ENCODE measurements around the gene KRT3. TPM values are rescaled to one million over a fixed set of nuclear protein-coding genes. Genes with fewer than 3 reads are reported as not detected.

KRT3 gene
- total RNA-seq, 1 donor from 2014 or later = not detected

- Mint-ChIP-seq H3K36me3 (ENCODE audit: low read depth, unreplicated experiment) (no peaks in the 10 kb centered on the region), H3K9me3 (ENCODE audit: unreplicated experiment) (no peaks in the 10 kb centered on the region), H3K27ac (ENCODE audit: unreplicated experiment) (no peak overlapping the region), H3K4me1 (ENCODE audit: unreplicated experiment) (no peaks in the 10 kb centered on the region), H3K4me3 (ENCODE audit: unreplicated experiment) (no peak overlapping the region), H3K27me3 (ENCODE audit: unreplicated experiment) (peaks cover 5% of the 10 kb centered on the region)
- no peak for DNase-seq (ENCODE audit: low spot score)
- TF ChIP-seq CTCF (IDR thresholded peaks at IDR 0.05; ENCODE audit: unreplicated experiment) = no peak
Measured at GRCh38 chr12:52811191-52812072, 15.5 kb upstream of the KRT3 start.

DNA sequence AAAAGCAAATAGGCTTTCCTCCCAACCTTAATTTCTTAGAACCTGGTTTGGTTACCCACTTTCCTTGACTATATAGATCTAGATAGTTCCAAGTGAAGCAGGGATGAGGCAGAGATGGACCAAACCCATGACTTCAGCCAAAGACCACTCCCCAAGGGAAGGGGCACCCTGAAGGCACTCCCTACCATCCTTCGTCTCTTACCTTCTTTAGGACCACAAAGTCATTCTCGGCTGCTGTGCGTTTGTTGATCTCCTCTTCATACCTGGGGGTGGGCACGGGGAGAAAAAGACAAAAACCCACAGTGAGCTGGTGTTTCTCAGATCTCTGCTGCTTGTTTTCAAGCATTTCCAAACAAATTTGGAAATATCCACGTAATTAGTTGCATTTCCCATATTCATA is 14.6 kb upstream of the KRT3 start:
- no peaks in the 10 kb centered on the region for H3K36me3 Mint-ChIP-seq (ENCODE audit: low read depth, unreplicated experiment)
- no peak for TF ChIP-seq CTCF (IDR thresholded peaks at IDR 0.05; ENCODE audit: unreplicated experiment)
- H3K4me3 Mint-ChIP-seq (ENCODE audit: unreplicated experiment) = no peak overlapping the region
- H3K27ac Mint-ChIP-seq (ENCODE audit: unreplicated experiment) = no peak overlapping the region
- H3K9me3 Mint-ChIP-seq (ENCODE audit: unreplicated experiment) = no peaks in the 10 kb centered on the region
- no peak for DNase-seq (ENCODE audit: low spot score)
- H3K27me3 Mint-ChIP-seq (ENCODE audit: unreplicated experiment) = peaks cover 5% of the 10 kb centered on the region
- H3K4me1 Mint-ChIP-seq (ENCODE audit: unreplicated experiment) = no peaks in the 10 kb centered on the region

DNA sequence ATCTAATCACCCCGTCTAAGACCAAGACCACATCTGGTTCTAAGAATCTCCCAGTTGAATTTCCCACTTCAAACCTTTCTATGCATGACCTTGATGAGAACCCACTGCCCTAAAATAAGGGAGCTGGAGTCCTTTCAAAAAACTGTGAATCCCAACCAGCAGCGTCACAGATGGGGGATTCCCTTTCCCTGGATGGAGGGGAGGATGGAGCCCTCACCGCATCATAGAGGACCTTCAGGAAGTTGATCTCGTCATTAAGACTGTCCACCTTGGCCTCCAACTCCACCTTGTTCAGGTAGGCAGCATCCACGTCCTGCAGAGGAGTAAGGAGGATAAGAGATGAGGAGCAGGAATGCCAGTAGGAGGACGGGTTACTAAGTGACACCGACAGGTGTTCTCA is 13.2 kb upstream of the KRT3 start:
- H3K36me3 Mint-ChIP-seq (ENCODE audit: low read depth, unreplicated experiment) = no peaks in the 10 kb centered on the region

GRCh38 chr12:52808573-52809160 is 12.8 kb upstream of the KRT3 start:
- Mint-ChIP-seq H3K27me3 (ENCODE audit: unreplicated experiment) (peaks cover 2% of the 10 kb centered on the region), H3K9me3 (ENCODE audit: unreplicated experiment) (no peaks in the 10 kb centered on the region), H3K27ac (ENCODE audit: unreplicated experiment) (no peak overlapping the region), H3K4me3 (ENCODE audit: unreplicated experiment) (no peak overlapping the region), H3K36me3 (ENCODE audit: low read depth, unreplicated experiment) (no peaks in the 10 kb centered on the region), H3K4me1 (ENCODE audit: unreplicated experiment) (no peaks in the 10 kb centered on the region)
- TF ChIP-seq CTCF (IDR thresholded peaks at IDR 0.05; ENCODE audit: unreplicated experiment) = no peak
- no peak for DNase-seq (ENCODE audit: low spot score)

More for the DNA sequence above, 13.2 kb upstream of the KRT3 start:
- Mint-ChIP-seq H3K27ac (ENCODE audit: unreplicated experiment) (no peak overlapping the region), H3K4me3 (ENCODE audit: unreplicated experiment) (no peak overlapping the region), H3K4me1 (ENCODE audit: unreplicated experiment) (no peaks in the 10 kb centered on the region), H3K9me3 (ENCODE audit: unreplicated experiment) (no peaks in the 10 kb centered on the region), H3K27me3 (ENCODE audit: unreplicated experiment) (peaks cover 3% of the 10 kb centered on the region)
- no peak for TF ChIP-seq CTCF (IDR thresholded peaks at IDR 0.05; ENCODE audit: unreplicated experiment)
- DNase-seq (ENCODE audit: low spot score) = no peak
